HEK293 (cell line): ENCODE data around the gene SMARCD2.

Experiments used
- PATZ1 ChIP-seq: fragments of 450-650 bp; formaldehyde crosslinking; IDR thresholded peaks from 2 replicates; pipeline ENCODE4 v1.5.1; 2016; ENCODE audit warnings: missing biosample characterization, missing genetic modification characterization
- SP2 ChIP-seq: fragments of 450-650 bp; formaldehyde crosslinking; IDR thresholded peaks from 2 replicates; pipeline ENCODE4 v1.5.1; 2016; ENCODE audit warnings: missing biosample characterization, missing genetic modification characterization
- TCF7L2 ChIP-seq: IDR thresholded peaks from 2 replicates; pipeline ENCODE4 v1.6.1; 2011; ENCODE audit warnings: low read depth, mild to moderate bottlenecking, inconsistent platforms, low read length, moderate library complexity, borderline replicate concordance
- ZBTB8A ChIP-seq: fragments of 450-650 bp; formaldehyde crosslinking; IDR thresholded peaks from 2 replicates; pipeline ENCODE4 v1.5.1; 2016; ENCODE audit warnings: missing biosample characterization, missing genetic modification characterization
- ZEB2 ChIP-seq: fragments of 450-650 bp; formaldehyde crosslinking; IDR thresholded peaks from 2 replicates; pipeline ENCODE4 v1.5.1; 2016; ENCODE audit warnings: missing biosample characterization, missing genetic modification characterization
- ZNF239 ChIP-seq: fragments of 450-650 bp; formaldehyde crosslinking; IDR thresholded peaks from 2 replicates; pipeline ENCODE4 v1.5.1; 2016; ENCODE audit warnings: missing biosample characterization, missing genetic modification characterization
- ZNF24 ChIP-seq: fragments of 450-650 bp; formaldehyde crosslinking; IDR thresholded peaks from 2 replicates; pipeline ENCODE4 v1.5.1; 2016; ENCODE audit warnings: missing biosample characterization, missing genetic modification characterization
- ZNF501 ChIP-seq: fragments of 450-650 bp; formaldehyde crosslinking; IDR thresholded peaks from 2 replicates; pipeline ENCODE4 v1.5.1; 2016; ENCODE audit warnings: missing biosample characterization, missing genetic modification characterization
- ZNF549 ChIP-seq: fragments of 450-650 bp; IDR thresholded peaks from 2 replicates; pipeline ENCODE4 v1.5.1; 2018; ENCODE audit warnings: missing biosample characterization, missing genetic modification characterization, mild to moderate bottlenecking, inconsistent platforms, moderate library complexity
- ZNF558 ChIP-seq: fragments of 450-650 bp; formaldehyde crosslinking; IDR thresholded peaks from 2 replicates; pipeline ENCODE4 v1.5.1; 2016; ENCODE audit warnings: missing biosample characterization, missing genetic modification characterization
- TF ChIP-seq, protein P1 (sequence below): fragments of 450-650 bp; formaldehyde crosslinking; IDR thresholded peaks from 2 replicates; pipeline ENCODE4 v1.5.1; 2016; ENCODE audit warnings: missing biosample characterization, missing genetic modification characterization
- TF ChIP-seq, protein P2 (sequence below): sonication (generic); formaldehyde crosslinking; IDR thresholded peaks from 2 replicates; pipeline ENCODE4 v1.8.1; 2022; ENCODE audit warnings: mild to moderate bottlenecking, moderate library complexity, missing genetic modification reagents

DNA sequence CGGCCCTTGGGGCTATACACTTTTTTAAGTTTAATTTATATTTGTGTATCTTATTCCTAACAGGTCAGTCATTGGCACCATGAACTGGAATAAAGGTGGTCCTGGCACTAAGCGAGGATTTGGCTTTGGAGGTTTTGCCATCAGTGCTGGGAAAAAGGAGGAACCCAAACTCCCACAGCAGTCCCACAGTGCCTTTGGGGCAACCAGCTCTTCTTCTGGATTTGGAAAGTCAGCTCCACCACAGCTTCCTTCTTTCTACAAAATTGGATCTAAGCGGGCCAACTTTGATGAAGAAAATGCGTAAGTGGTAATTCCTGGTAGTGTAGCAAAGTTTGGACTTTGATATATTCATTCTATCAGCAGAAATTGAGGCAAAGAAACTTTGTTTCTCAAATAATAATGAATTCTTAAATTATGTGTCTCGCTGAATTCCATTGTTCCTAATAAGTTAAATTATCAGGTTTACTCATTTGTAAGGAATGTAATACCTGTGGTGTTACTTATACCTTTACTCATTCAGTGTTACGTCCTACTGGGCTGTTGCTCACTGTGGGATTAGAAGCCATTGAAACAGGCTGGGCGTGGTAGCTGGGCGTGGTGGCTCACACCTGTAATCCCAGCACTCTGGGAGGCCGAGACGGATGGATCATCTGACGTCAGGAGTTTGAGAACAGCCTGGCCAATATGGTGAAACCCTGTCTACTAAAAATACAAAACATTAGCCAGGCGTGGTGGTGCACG lies 55.3 kb downstream of the SMARCD2 start:
- TF ChIP-seq, protein P1, sequence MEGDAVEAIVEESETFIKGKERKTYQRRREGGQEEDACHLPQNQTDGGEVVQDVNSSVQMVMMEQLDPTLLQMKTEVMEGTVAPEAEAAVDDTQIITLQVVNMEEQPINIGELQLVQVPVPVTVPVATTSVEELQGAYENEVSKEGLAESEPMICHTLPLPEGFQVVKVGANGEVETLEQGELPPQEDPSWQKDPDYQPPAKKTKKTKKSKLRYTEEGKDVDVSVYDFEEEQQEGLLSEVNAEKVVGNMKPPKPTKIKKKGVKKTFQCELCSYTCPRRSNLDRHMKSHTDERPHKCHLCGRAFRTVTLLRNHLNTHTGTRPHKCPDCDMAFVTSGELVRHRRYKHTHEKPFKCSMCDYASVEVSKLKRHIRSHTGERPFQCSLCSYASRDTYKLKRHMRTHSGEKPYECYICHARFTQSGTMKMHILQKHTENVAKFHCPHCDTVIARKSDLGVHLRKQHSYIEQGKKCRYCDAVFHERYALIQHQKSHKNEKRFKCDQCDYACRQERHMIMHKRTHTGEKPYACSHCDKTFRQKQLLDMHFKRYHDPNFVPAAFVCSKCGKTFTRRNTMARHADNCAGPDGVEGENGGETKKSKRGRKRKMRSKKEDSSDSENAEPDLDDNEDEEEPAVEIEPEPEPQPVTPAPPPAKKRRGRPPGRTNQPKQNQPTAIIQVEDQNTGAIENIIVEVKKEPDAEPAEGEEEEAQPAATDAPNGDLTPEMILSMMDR (tag by site-specific recombination): no peak
- TF ChIP-seq ZNF501 (tag by site-specific recombination) (no peak), ZNF24 (no peak), PATZ1 (tag by site-specific recombination) (no peak), SP2 (no peak), ZNF549 (tag by site-specific recombination) (no peak), ZBTB8A (tag by site-specific recombination) (no peak), ZNF239 (tag by site-specific recombination) (no peak), ZEB2 (tag by site-specific recombination) (no peak), ZNF558 (tag by site-specific recombination) (no peak), TCF7L2 (no peak)
- TF ChIP-seq, protein P2, sequence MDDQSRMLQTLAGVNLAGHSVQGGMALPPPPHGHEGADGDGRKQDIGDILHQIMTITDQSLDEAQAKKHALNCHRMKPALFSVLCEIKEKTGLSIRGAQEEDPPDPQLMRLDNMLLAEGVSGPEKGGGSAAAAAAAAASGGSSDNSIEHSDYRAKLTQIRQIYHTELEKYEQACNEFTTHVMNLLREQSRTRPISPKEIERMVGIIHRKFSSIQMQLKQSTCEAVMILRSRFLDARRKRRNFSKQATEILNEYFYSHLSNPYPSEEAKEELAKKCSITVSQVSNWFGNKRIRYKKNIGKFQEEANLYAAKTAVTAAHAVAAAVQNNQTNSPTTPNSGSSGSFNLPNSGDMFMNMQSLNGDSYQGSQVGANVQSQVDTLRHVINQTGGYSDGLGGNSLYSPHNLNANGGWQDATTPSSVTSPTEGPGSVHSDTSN (CRISPR knock-in tag): no peak
